K562 (cell line): ENCODE measurements around the gene ARMC7. TPM values are rescaled to one million over a fixed set of nuclear protein-coding genes. Genes with fewer than 3 reads are reported as not detected.
A peak's percentile ranks its signal among the peaks of the same experiment; 100 is the strongest.

ENCODE experiments used
- ATAC-seq: fragments of 200-7000 bp; cut with Tn5 transposase; 3 replicates; pipeline ENCODE4 v1.9.1; 2020; ENCODE audit warnings: moderate library complexity
- BruUV-seq: library from RNA; stranded (reverse); fragments of 400-500 nt; replicated peaks from 2 replicates; lab custom pipeline; 2021; lab: Mats Ljungman, UMichigan
- CTCF ChIA-PET: fragments of 300-600 bp; formaldehyde crosslinking; extraction: SDS; loops from one replicate; lab custom pipeline; 2021; ENCODE audit warnings: low intra/inter-chr PET ratio; lab: Yijun Ruan, JAX
- POLR2A ChIA-PET: fragments of 300-600, 350-650 bp; sonication (Branson Sonifier 250); formaldehyde crosslinking; extraction: SDS; loops from one replicate; lab custom pipeline; 2021; ENCODE audit warnings: antibody characterized with exemption, inconsistent platforms; lab: Yijun Ruan, JAX
- DNase-seq, 4 experiments: peaks; one replicate each; pipeline versions ENCODE4 v3.0.0 to v3.0.0-alpha.2; 2011 to 2018; ENCODE audit warnings: low spot score in 3 of 4, mixed read lengths in 3 of 4; ENCODE audit errors: extremely low read depth in 1 of 4
- FAIRE-seq: peaks from 2 replicates; lab custom pipeline; 2011; peaks lifted over from hg19 to GRCh38; lab: Jason Lieb, UNC
- H2AFZ ChIP-seq: 2 replicates; pipeline ENCODE4 v1.6.0; 2011; ENCODE audit warnings: low read depth, low read length, control low read depth, inconsistent platforms
- H3K27ac ChIP-seq: fragments of 200-600 bp; 3 replicates; pipeline ENCODE4 v1.8.0; 2011; ENCODE audit warnings: low read depth, mild to moderate bottlenecking, control low read depth, inconsistent platforms, low read length, moderate library complexity, mixed read lengths; ENCODE audit errors: extremely low read depth
- H3K27me3 ChIP-seq, 2 experiments: fragments of 300-600 bp in 1 of 2; 2 replicates in 1 of 2; 3 replicates in 1 of 2; pipeline versions ENCODE4 v1.6.0 to v1.8.0; 2011; ENCODE audit warnings: inconsistent platforms in 2 of 2, low read length in 2 of 2, mild to moderate bottlenecking in 1 of 2, mixed read lengths in 1 of 2, moderate library complexity in 1 of 2; ENCODE audit not compliant: control insufficient read depth in 2 of 2, insufficient read depth in 2 of 2
- H3K36me3 ChIP-seq: fragments of 300-600 bp; 3 replicates; pipeline ENCODE4 v1.8.0; 2011; ENCODE audit warnings: mild to moderate bottlenecking, low read length, inconsistent platforms; ENCODE audit not compliant: control insufficient read depth, insufficient read depth
- H3K4me1 ChIP-seq, 2 experiments: fragments of 200-600 bp in 1 of 2; replicated peaks in 1 of 2; 2 replicates in 1 of 2; 3 replicates in 1 of 2; pipeline versions ENCODE4 v1.5.1 to v1.8.0; 2011; ENCODE audit warnings: inconsistent platforms in 2 of 2, low read length in 2 of 2, mild to moderate bottlenecking in 1 of 2, mixed read lengths in 1 of 2, moderate library complexity in 1 of 2; ENCODE audit not compliant: control insufficient read depth in 2 of 2, insufficient read depth in 2 of 2
- H3K4me2 ChIP-seq: 2 replicates; pipeline ENCODE4 v1.6.1; 2011; ENCODE audit warnings: low read length, control low read depth, inconsistent platforms, mixed read lengths; ENCODE audit not compliant: insufficient read depth
- H3K4me3 ChIP-seq: fragments of 200-600 bp; sonication (generic), shearing (Covaris generic); 2 replicates; pipeline ENCODE4 v1.5.1; 2016; ENCODE audit warnings: control low read depth, inconsistent platforms
- H3K79me2 ChIP-seq: fragments of 200-600 bp; 3 replicates; pipeline ENCODE4 v1.8.0; 2011; ENCODE audit warnings: low read length, inconsistent platforms; ENCODE audit not compliant: control insufficient read depth, insufficient read depth
- H3K9ac ChIP-seq, 2 experiments: 2 replicates each; pipeline versions ENCODE4 v1.6.0 to v1.6.1; 2011; ENCODE audit warnings: low read depth in 2 of 2, low read length in 2 of 2, control low read depth in 1 of 2, inconsistent platforms in 1 of 2, mild to moderate bottlenecking in 1 of 2, mixed read lengths in 1 of 2; ENCODE audit not compliant: insufficient read depth in 1 of 2
- H3K9me1 ChIP-seq: one replicate; pipeline ENCODE4 v1.6.0; 2011; ENCODE audit warnings: inconsistent platforms, mild to moderate bottlenecking, low read length, moderate library complexity; ENCODE audit not compliant: control insufficient read depth, insufficient read depth
- H3K9me3 ChIP-seq: replicated peaks from 2 replicates; pipeline ENCODE4 v1.5.1; 2011; ENCODE audit warnings: low read depth, low read length, inconsistent platforms; ENCODE audit not compliant: control insufficient read depth, insufficient read depth
- H4K20me1 ChIP-seq: replicated peaks from 2 replicates; pipeline ENCODE4 v1.6.1; 2011; ENCODE audit warnings: low read length, inconsistent platforms, mixed read lengths; ENCODE audit not compliant: control insufficient read depth, insufficient read depth
- CLOCK ChIP-seq: fragments of 250-450 bp; sonication (Bioruptor Pico); IDR thresholded peaks from 2 replicates; pipeline ENCODE4 v1.4.0; 2020; ENCODE audit warnings: mild to moderate bottlenecking, moderate library complexity, borderline replicate concordance
- ELF1 ChIP-seq: fragments of 200-800 bp; sonication (Bioruptor generic); IDR thresholded peaks from 2 replicates; pipeline ENCODE4 v1.6.1; 2016; ENCODE audit warnings: missing genetic modification characterization, missing compliant biosample characterization
- HDAC2 ChIP-seq: fragments of 450-650 bp; IDR thresholded peaks from 2 replicates; pipeline ENCODE4 v1.6.1; 2016; ENCODE audit warnings: mild to moderate bottlenecking
- JUN ChIP-seq, 2 experiments: sonication (generic) in 1 of 2; formaldehyde crosslinking in 1 of 2; IDR thresholded peaks; 2 replicates each; pipeline versions ENCODE4 v1.6.1 to v1.8.0; 2012 to 2022; ENCODE audit warnings: borderline replicate concordance in 2 of 2, mild to moderate bottlenecking in 2 of 2, improper control_type of control experiment in 1 of 2, low read depth in 1 of 2, low read length in 1 of 2, missing genetic modification reagents in 1 of 2
- JUNB ChIP-seq: fragments of 450-650 bp; formaldehyde crosslinking; conservative IDR thresholded peaks from 2 replicates; pipeline ENCODE4 v1.4.0; 2020; ENCODE audit warnings: mild to moderate bottlenecking
- NCOR1 ChIP-seq: fragments of 450-650 bp; IDR thresholded peaks from 2 replicates; pipeline ENCODE4 v1.6.1; 2016; ENCODE audit warnings: mild to moderate bottlenecking, moderate library complexity
- PTTG1 ChIP-seq: fragments of 450-650 bp; IDR thresholded peaks from 2 replicates; pipeline ENCODE4 v1.6.1; 2016; ENCODE audit warnings: low read depth, mild to moderate bottlenecking, missing genetic modification characterization, missing compliant biosample characterization
- ZNF24 ChIP-seq: fragments of 450-650 bp; IDR thresholded peaks from 2 replicates; pipeline ENCODE4 v1.6.1; 2016
- ZNF766 ChIP-seq: fragments of 200-800 bp; sonication (Bioruptor generic); conservative IDR thresholded peaks from 2 replicates; pipeline ENCODE4 v1.6.1; 2016; ENCODE audit warnings: missing genetic modification characterization, missing compliant biosample characterization
- ZZZ3 ChIP-seq: fragments of 450-650 bp; IDR thresholded peaks from 2 replicates; pipeline ENCODE4 v1.6.1; 2016; ENCODE audit warnings: antibody characterized with exemption, mild to moderate bottlenecking, moderate library complexity
- WGBS: fragments of 100-300 bp; shearing (Covaris generic); methylation state at CpG from one replicate; pipeline ENCODE4 v1.1.6; 2016; ENCODE audit warnings: low coverage, mixed read lengths; ENCODE audit not compliant: insufficient coverage; ENCODE audit errors: missing lambda C conversion rate; 5-methylcytosine and 5-hydroxymethylcytosine counted together
- in situ Hi-C: fragments of 300-500 bp; cut with MboI; formaldehyde crosslinking; loops from 4 replicates; pipeline ENCODE4 v1.15.0; 2018; ENCODE audit warnings: inconsistent platforms, mixed read lengths
- intact Hi-C: fragments of 100-400 bp; cut with micrococcal nuclease; formaldehyde crosslinking; loops from 2 replicates; pipeline ENCODE4 v1.14.2; 2022
- polyA plus RNA-seq, 8 experiments: library from polyadenylated mRNA; depleted of rRNA in 4 of 8; stranded (reverse) in 5 of 8; unstranded in 3 of 8; fragments of >200 nt; fragmentation: Nextera tagmentation in 2 of 8; fragmentation: Illumina TruSeq in 1 of 8; extraction: Ambion mirVana in 2 of 8; extraction: Trizol in 1 of 8; gene quantifications; 2 replicates each; pipeline versions ENCODE4 v1.2.1 to v1.2.3, GENCODE V29; 2011 to 2014; ENCODE audit warnings: inconsistent platforms in 1 of 8, missing spikeins in 1 of 8
- total RNA-seq, 7 experiments: library from RNA; depleted of rRNA in 6 of 7; stranded (reverse); fragments of >200 nt in 6 of 7; fragmentation: Illumina TruSeq in 2 of 7; extraction: Trizol in 2 of 7; gene quantifications; 2 replicates each; pipeline versions ENCODE4 v1.2.1 to v1.2.3, GENCODE V29; 2011 to 2021; ENCODE audit warnings: low replicate concordance in 1 of 7

The ARMC7 gene
- total and polyA plus RNA-seq, 9 of the 15 experiments (the other 6 are each of a cell fraction or from before 2014, with no cell fraction given), result 1.4 to 15.2 (median 5.9) TPM

DNA sequence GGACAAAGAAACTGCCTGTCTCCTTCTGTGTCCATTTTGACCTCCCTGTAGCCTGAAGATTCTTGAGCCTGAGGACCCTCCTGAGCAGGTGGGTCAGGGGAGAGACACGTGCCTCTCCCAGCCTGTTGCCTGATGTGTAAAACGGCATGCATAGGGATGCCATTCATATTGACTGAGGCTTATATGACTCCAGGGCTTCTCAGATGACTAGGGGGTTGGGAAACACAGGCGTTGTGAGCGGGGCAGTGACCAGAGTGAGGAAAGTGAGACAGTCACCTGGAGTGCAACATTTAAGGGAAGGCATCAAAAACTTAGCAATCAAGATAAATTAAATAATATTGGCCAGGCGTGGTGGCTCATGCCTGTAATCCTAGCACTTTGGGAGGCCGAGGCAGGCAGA, 27.1 kb upstream of the ARMC7 start:
- Histone ChIP-seq H3K27ac (no peak overlapping the region), H3K9me3 (no peaks in the 10 kb centered on the region), H3K4me2 (no peak overlapping the region), H4K20me1 (no peaks in the 10 kb centered on the region), H3K4me3 (no peak overlapping the region), H3K79me2 (no peaks in the 10 kb centered on the region), H3K9ac (peak overlapping the region in 1 of 2 experiments; percentile 67; a peak in 1 of 4 replicates), H3K9me1 (no peaks in the 10 kb centered on the region), H3K27me3 (no peaks in the 10 kb centered on the region), H2AFZ (peak overlapping the region; percentile 50; the same call in 1 of the 2 replicates), H3K36me3 (no peaks in the 10 kb centered on the region), H3K4me1 (peaks cover 25 to 36% of the 10 kb centered on the region in 2 experiments)
- no peak for DNase-seq
- no peak for ATAC-seq
- BruUV-seq, result no TSS peak
- FAIRE-seq, result no peak
- no peak for TF ChIP-seq CLOCK (CRISPR knock-in tag)
- no peak for TF ChIP-seq ZNF24
- TF ChIP-seq NCOR1, result no peak
- TF ChIP-seq JUNB (CRISPR knock-in tag), result no peak
- no peak for TF ChIP-seq HDAC2
- TF ChIP-seq ZNF766 (CRISPR knock-in tag), result no peak
- no peak for TF ChIP-seq PTTG1
- no peak for TF ChIP-seq ZZZ3
- TF ChIP-seq ELF1 (tag), result no peak
- no peak for TF ChIP-seq JUN (IDR thresholded peaks at IDR 0.05; ENCODE audit: borderline replicate concordance, low read depth, low read length)
- no peak for TF ChIP-seq JUN (CRISPR knock-in tag; IDR thresholded peaks at IDR 0.05; ENCODE audit: borderline replicate concordance)
- in situ Hi-C loops, result no loop called here
- ChIA-PET POLR2A (interaction anchor here (1.9 kb wide), 1 partner anchor 11 kb away, joined by 6 read pairs; no protein-coding TSS in a partner anchor), CTCF (no interaction called here)
- intact Hi-C loops, result no loop called here
- WGBS, result 55% methylated on average over 6 of the region's 6 CpGs
